Measurements from ENCODE around the gene ERGIC1. TPM values are rescaled to one million over a fixed set of nuclear protein-coding genes. Genes with fewer than 3 reads are reported as not detected.

ERGIC1 gene
- total RNA-seq, 1 donor from 2014 or later = 74.8 TPM

DNA sequence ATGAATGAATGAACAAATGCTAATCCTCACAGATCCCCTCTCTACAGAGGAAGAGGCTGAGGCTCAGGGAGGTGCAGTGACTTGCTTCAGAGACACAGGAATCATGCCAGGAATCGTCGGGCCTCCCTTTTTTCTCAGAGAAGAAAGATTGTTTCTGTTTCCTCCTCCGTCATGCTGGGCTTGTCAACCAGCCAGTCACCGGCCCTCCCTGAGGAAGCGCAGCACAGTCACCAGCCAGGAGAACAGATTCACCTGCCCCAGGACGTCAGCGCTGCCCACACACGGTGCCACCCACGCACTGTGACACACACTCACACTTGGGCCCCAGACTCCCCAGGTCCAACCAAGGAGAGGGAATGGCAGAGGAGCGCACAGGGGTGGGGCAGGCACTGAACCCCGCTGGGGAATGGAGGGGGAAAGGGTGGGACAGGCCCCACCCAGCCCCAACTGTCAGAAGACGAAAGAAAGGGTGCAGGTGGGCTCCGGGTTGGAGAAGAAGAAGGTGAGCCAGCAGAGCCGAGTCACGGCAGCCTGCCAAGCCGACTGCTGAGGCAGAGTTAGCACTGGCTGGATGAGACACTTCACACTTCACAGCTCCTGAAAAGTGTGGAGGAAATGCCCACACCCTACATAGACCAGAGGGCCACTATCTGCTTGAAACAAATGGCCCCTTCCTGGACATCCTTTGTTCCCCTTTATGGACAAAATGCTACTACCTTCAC, 13.8 kb upstream of the ERGIC1 start:
- no peak for ATAC-seq
- intact Hi-C loops (cut with DNase I) = no loop called here

DNA sequence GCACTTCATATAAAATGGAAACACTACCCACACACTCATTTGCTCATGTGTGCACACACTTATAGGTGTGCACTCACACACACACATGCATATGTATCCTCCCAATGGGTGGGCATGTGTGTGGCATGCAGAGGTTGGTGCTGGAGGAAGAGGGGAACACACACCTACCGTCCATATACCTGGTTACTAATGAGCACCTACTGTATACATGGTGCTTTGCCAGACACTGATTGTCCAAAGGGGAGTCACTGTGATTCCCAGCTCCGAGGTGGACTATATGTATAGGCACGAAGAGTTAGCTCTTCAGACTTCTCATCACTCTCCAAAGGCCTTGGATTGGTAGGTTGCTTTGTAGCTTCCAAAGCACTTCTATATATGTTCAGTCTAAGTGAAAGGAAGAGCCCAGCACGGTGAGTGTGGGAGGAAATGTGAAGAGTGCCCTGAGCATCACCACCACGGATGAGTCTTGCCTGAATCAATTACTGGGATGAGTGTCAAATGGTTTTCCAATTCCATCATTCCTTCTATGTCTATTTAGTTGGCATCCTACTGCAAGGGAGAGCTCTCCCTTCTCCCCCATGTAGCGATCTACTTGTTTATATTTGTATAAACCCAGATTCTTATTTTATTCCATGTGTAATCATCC, 12.6 kb upstream of the ERGIC1 start:
- intact Hi-C loops (cut with DNase I) = no loop called here
- DNase-seq (ENCODE audit: missing footprints) (no peak), ATAC-seq (no peak)

More for the DNA sequence above, 13.8 kb upstream of the ERGIC1 start:
- no peak for DNase-seq (ENCODE audit: missing footprints)

DNA sequence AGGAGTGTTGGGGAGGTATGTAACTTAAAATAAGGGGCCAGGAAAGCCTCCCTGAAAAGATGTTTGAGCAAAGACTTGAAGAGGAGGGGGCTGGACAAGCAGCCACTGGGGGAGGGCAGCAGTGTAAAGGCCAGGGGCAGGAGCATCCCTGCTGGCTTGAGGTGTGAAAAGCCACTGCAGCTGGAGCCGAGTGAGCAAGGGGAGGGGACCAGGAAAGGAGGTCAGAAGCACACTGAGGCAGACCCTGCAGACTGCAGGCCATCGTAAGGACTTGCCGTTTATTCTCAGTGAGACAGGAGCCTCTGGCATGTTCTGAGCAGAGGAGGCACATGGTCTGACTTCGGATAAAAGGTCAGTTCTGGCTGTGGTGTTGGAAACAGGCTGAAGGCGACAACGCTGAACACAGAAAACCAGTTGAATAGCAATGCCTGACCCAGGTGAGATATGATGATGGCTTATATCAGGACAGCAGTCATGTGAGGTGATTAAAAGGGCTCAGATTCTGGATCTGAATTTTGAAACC, 10.2 kb upstream of the ERGIC1 start:
- intact Hi-C loops (cut with DNase I) = no loop called here
- DNase-seq (ENCODE audit: missing footprints) (no peak), ATAC-seq (no peak)

DNA sequence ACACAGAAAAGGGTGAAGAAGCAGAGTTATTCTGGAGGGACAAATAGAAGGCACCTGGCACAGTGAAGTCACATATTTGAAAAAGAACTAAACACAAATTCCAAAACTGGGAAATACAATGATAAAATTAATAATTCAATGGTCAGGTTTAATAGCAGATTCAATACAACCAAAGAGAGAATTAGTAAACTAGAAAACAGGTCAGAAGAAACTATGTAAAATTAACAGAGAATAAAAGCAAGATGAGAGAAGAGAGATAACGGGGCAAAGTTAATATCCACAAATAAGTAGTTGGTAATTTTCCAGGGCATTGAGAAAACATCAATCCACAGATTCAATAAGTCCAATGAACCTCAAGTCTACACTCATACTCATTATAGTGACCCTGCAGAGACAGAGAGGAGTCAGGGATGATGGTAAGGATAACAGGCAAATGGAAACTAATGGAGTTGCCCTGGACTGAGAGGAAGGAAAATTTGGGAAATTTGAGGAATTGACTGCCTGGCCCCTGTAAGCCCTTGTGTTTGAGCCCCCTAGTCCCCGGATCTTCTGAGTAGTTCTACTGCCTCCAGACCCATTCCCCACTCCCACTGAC, 8.3 kb upstream of the ERGIC1 start:
- no peak for DNase-seq (ENCODE audit: missing footprints)
- intact Hi-C loops (cut with DNase I) = no loop called here
- no peak for ATAC-seq

DNA sequence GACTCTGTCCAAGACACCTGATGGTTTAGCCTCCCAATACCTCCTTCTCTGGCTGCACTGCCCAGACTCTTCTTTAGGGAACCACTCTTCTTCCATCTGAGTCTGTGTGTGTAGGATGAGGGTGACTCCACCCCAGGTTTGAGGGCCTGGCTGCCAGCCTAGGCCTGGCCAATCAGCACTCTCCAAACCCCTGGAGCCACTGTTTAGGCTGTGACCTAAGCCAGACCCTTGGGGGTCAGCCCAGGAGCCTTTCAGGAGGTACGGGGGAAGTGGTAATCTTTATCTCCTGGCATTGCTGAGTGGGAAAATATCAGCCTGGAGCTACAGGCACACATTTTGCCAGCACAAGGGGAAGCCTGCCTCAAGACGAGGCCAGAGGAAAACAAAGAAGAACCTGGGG, 6.2 kb upstream of the ERGIC1 start:
- ATAC-seq (no peak), DNase-seq (ENCODE audit: missing footprints) (no peak)
- intact Hi-C loops (cut with DNase I) = no loop called here

DNA sequence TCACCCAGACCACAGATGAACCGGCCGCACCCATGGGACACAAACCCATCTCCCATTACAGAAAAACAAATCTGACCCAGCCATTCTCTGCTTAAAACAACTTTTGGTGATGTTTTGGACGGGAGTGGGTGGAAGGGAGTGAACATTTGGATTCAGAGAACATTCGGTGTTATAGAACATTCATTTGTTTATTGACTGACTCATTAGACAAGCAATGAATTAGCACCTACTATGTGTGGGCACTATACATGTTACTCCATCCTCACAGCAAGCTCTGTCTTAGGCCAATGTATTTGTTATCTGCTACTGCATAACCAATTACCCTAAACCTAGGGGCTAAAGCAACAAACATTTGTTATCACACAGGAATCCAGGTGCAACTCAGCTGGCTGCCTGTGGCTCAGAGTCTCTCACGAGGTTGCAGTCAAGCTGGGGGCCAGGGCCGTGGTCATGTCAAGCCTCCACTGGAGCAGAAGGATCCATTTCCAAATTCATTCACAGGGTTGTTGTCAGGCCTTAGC, 5.1 kb upstream of the ERGIC1 start:
- intact Hi-C loops (cut with DNase I) = no loop called here
- ATAC-seq = no peak
- DNase-seq (ENCODE audit: missing footprints) = no peak

DNA sequence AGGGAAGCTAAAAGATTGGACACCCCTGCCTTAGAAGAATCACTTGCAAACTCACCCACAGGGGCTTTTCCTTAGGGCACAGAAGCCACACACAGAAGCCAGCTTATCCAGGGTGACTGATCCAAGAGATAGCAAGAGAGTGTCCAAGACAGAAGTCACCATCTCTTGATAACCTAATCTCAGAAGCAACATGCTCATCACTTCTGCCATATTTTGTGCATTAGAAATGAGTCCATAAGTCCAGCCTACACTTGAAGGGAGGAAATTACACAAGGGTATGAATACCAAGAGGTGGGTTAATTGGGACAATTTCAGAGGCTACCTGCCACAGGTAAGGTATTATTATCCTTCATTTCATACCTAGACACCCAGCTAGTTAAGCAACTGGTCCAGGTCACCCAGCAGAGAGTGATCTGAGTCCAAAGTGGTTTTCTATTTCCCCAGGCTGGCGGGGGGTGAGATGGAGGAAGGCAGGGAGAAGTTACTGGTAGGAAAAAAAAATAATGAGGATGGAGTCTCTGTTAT, 3.7 kb upstream of the ERGIC1 start:
- intact Hi-C loops (cut with DNase I) = loop anchor here (10.0 kb wide), 1 partner anchor 116 kb away; no protein-coding TSS in a partner anchor
- DNase-seq (ENCODE audit: missing footprints) = no peak
- no peak for ATAC-seq

DNA sequence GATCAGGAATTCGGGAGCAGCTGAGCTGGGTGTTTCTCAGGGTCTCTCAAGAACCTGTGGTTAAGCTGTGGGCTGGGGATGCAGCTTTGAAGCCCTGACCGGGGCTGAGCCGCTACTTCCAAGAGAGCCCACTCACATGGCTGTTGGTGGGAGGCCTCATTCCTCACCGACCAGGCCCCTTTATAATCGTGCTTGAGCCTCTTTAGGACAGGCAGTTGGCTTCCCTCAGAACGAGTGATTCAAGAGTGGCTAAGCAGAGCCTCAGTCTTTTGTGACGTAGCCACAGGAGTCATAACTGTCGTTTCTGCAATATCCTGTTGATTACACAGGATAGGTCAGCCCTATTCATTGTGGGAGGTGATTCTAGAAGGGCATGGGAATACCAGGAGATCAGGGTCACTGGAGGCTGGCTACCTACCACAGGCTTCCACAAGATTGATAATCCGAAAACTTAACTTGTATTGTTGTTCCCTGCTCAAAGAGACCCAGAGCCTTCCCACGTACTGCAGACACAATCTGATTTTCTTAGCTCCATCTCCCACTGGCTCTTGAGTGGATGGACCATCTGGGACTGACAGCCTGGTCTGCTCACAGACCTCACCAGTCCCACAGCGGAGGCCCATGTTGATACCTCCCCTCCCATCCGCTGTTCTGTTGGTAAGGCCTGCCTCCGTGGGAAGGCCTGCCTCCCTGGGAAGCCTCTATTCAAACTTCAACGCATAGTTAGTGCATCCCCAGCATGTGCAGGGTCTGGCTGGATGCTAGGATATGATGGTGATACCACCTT, 3.0 kb upstream of the ERGIC1 start:
- DNase-seq (ENCODE audit: missing footprints) = no peak
- intact Hi-C loops (cut with DNase I) = loop anchor here (10.0 kb wide), 1 partner anchor 116 kb away; no protein-coding TSS in a partner anchor
- ATAC-seq = no peak

DNA sequence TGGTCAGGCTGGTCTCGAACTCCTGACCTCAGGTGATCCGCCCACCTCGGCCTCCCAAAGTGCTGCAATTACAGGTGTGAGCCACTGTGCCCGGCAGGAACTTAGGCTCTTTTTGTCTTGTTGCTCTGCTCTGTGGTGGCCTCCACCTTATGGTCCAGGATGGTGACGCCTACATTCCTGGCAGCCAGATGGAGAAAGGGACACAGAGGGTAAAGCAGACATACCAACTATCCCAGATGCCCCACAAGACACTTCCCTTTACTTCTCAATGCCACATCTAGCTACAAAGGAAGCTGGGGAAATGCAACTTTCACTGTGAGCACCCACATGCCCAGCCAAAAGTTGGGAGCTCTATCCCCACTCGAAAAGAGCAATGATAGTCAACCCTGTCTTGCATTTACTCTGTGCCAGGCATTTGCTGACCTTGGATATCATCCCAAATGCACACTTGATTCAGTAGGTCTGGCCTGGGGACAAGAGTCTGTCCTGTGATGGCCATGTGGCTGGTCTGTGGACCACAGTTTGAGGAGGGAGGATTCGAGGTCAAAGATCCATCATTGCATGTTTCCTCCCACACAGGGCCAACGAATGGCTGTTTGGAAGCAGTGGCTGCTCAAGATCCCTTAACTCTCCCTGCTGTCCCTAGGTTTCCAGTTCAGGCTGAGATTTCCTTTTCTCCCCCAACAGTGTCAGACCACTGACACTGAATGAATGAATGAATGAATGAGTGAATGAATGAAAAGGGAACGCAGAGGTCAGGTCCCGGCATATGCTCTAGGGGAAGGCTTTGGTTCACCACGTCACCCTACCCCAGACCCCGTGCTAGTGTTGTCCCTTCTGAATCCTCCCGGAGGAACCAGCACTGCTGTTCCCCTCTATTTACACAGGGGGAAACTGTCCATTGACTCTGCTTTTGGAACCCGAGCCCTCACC, 1.4 kb upstream of the ERGIC1 start:
- ATAC-seq = no peak
- intact Hi-C loops (cut with DNase I) = loop anchor here (10.0 kb wide), 1 partner anchor 118 kb away; no protein-coding TSS in a partner anchor

DNA sequence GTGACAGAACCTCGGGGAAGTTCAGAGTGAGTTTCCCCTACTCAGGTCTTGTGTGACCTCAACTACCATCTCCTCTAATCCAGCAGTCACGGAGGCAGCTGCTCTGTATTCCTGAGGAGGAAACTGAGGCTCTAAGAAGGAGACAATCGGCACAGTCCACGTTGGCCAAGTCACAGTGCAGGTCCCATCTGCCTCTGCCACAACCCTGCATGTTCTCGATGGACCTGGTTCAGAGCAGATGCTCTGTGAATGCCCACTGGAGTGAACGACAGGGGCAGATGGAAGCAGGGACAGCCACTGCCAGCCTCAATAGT, 722 bp upstream of the ERGIC1 start:
- intact Hi-C loops (cut with DNase I) = loop anchor here (10.0 kb wide), 1 partner anchor 119 kb away; no protein-coding TSS in a partner anchor
- ATAC-seq (no peak), DNase-seq (ENCODE audit: missing footprints) (no peak)

More for the DNA sequence above, 1.4 kb upstream of the ERGIC1 start:
- DNase-seq (ENCODE audit: missing footprints) = no peak

DNA sequence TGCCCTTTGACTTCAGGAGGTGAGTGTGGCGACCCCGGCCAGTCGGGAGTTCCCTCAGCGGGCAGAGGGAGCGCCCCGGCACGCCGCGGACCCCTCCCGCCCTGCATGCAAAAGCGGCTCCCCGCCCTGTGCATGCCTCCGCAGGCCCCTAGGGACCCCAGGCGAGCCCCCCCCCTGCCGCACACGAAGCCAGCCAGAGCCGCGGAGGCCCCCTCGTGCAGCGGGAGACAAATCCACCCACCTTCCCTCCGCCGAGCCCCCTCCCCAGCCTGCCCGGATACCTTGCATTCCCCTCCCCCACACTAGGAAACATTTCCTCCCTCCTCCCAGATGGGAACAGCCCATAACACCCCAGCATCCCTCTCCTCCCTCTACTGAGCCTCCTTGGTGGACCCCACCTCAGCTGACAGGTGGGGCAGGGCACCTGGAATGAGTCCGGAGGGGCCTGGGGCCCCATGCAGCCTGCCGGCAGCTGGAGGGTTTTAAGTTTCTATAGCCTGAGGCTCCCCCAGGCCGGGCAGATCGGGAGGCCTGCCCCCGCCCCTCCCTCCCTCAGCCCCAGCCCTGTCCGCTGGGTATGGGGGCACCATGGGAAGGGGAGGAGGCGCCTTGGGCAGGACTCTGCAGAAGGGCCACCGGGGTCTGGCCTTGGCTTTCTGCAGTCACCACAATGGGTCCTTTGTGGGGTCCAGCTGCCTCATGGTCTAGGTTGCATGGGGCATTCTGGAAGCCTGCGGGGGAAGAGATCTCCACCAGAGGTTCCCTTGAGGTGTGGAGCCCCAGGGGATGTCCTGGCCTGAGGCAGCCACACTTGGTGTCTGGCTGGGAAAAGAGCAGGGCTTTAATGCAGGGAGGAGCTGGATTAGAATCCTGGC, 601 bp downstream of the ERGIC1 start:
- ATAC-seq = peak; percentile 15
- intact Hi-C loops (cut with DNase I) = loop anchor here (2.0 to 10.0 kb wide), 4 partner anchors 26 to 120 kb away; partner anchors contain the start of gene DUSP1
- DNase-seq (ENCODE audit: missing footprints) = no peak

DNA sequence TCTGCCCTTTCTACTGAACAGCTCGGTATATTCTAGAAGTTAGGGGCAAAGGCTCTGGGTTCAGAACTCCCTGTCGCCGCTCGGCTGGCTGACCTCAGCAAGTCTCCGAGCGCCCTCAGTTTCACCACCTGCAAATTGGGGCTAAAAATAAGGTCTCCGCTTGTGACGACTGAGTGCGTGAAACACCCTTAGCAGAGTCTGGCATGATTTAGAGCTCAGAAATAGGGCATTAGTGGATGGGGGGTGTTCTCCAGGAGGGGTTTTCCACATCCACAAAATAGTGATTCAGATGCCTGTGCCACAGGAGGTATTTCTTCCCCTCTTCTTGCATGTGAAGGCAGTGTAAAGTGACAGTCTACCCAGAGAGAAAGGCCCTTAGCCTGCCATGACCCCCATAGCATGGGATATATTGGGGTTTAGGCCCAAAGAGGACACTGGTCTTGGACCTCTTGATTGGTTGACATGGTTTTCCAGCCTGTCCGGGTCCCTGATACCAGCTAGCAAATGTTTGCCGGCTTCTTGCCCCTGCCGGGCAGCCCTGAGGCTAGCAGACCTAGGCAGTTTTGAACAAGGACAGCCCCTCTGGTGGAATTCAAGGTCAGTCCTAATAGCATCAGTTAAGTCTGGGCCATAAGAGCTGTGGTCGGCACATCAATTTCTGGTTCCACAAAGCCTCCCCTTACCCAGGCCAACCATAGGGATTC, 1.4 kb downstream of the ERGIC1 start:
- intact Hi-C loops (cut with DNase I) = loop anchor here (2.0 to 10.0 kb wide), 4 partner anchors 25 to 121 kb away; partner anchors contain the start of gene DUSP1
- ATAC-seq (no peak), DNase-seq (ENCODE audit: missing footprints) (no peak)

DNA sequence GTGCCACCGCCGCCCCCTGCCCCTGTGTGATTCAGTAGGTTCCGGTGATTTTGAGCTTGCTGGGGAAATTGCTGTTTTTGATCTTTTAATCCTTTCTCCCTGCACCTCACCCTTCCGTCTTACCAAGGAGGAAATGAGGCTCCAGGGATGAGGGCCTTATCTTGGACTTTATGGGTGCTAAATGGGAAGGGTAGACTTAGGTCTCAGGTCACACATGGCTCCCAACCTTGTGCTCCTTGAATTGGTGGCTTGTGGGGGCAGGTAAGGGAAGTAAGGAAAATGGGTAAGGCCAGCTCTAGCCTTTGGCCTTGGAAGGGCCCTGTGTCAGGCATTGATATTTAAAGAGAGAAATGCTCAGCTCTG, 1.9 kb downstream of the ERGIC1 start:
- ATAC-seq (no peak), DNase-seq (ENCODE audit: missing footprints) (no peak)
- intact Hi-C loops (cut with DNase I) = loop anchor here (2.0 to 10.0 kb wide), 4 partner anchors 25 to 121 kb away; partner anchors contain the start of gene DUSP1

DNA sequence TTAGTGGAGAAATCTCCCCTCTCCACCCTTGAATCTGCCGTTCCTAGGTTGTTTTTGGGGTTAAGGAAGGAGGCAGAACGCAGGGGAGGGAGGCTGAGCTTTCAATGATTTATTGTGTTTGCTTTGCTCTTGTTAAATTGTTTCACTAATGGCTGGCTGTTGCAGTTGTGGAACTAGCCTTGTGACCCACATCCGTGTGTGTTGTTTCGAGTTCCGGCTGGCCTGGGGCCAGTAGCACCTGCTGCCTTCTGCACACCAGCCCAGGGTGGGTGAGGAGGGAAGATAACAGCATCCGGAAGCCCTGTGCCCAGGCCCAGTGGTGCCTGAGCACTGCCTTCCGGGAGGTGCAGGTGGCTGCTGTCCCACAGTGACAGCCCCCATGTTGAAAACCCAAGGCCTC, 3.6 kb downstream of the ERGIC1 start:
- intact Hi-C loops (cut with DNase I) = loop anchor here (10.0 kb wide), 1 partner anchor 123 kb away; no protein-coding TSS in a partner anchor
- DNase-seq (ENCODE audit: missing footprints) (no peak), ATAC-seq (no peak)

DNA sequence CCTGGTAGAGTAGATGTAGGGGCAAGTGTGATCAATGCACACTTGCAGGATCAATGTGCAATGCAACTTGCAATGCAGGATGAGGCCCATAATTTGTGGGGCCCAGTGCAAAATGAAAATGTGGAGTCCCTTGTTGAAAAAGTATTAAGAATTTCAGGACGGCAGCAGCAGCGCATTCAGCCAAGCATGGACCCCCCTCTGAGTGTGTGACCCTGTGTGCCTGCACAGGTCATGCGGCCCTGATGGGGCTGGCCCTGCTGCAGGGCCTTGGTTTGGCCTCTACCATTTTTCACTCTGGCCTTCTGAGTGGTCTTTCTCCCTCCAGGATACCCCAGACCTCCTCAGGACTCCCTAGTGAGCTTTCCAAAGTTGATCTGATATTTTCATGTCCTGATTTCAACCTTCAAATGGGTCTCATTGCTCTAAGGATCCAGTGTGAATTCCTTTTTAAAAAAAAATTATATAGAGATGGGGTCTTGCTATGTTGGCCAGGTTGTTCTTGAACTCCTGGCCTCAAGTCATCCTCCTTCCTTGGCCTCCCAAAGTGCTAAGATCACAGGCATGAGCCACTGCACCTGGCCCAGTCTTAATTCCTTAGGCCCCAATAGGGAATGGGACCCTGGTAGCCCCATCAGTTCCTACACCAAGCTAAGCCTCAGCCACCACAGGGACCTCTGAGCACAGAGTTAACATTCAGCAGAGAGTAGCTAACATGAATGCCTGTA, 4.3 kb downstream of the ERGIC1 start:
- ATAC-seq = no peak
- intact Hi-C loops (cut with DNase I) = loop anchor here (10.0 kb wide), 1 partner anchor 124 kb away; no protein-coding TSS in a partner anchor
- no peak for DNase-seq (ENCODE audit: missing footprints)
